Measurements from ENCODE around the gene CHST10. TPM values are rescaled to one million over a fixed set of nuclear protein-coding genes. Genes with fewer than 3 reads are reported as not detected.
"Not testable (repeated sequence)": the region's sequence is repeated elsewhere in the genome, so short reads cannot be mapped to it uniquely, and the experiment has no call there.

Gene CHST10
- total and polyA plus RNA-seq, 10 donors, result 4.0 to 9.7 (median 6.2) TPM

DNA sequence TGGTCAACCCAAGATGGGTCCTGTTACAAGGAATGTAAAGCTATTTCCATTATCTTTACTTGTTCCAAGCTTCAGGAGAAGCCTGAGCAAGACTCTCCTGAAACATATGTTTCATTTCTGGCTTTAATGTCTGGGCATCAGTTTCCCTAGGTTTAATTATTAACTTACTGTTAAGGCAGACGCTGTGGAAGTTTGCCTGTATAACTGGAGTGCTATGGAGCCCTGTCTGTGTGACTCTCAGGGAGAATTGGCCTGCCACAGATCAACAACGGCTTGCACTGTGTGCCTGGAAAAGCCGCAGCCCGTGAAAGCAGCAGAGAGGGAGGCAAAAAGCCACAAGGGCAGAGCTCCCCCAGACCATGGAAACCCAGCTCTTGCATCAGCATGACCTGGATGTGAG, 73.0 kb downstream of the CHST10 start:
- TF ChIP-seq POLR2A (IDR thresholded peaks at IDR 0.05) (no peak), POLR2AphosphoS5 (IDR thresholded peaks at IDR 0.05) (no peak)
- TF ChIP-seq, protein P1, sequence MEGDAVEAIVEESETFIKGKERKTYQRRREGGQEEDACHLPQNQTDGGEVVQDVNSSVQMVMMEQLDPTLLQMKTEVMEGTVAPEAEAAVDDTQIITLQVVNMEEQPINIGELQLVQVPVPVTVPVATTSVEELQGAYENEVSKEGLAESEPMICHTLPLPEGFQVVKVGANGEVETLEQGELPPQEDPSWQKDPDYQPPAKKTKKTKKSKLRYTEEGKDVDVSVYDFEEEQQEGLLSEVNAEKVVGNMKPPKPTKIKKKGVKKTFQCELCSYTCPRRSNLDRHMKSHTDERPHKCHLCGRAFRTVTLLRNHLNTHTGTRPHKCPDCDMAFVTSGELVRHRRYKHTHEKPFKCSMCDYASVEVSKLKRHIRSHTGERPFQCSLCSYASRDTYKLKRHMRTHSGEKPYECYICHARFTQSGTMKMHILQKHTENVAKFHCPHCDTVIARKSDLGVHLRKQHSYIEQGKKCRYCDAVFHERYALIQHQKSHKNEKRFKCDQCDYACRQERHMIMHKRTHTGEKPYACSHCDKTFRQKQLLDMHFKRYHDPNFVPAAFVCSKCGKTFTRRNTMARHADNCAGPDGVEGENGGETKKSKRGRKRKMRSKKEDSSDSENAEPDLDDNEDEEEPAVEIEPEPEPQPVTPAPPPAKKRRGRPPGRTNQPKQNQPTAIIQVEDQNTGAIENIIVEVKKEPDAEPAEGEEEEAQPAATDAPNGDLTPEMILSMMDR (IDR thresholded peaks at IDR 0.05 in 8 of 11, conservative IDR thresholded peaks at IDR 0.05 in 3 of 11), result no peak
- H3K4me3 ChIP-seq, result no peak overlapping the region
- no peak overlapping the region for H3K27ac ChIP-seq
- intact Hi-C loops (cut with DNase I; ENCODE audit: low total_unique reads), result no loop called here
- no peaks in the 10 kb centered on the region for H3K36me3 ChIP-seq
- H3K4me1 ChIP-seq, result no peaks in the 10 kb centered on the region
- peaks cover 0 to 34% (median 0%) of the 10 kb centered on the region in 8 donors for H3K9me3 ChIP-seq
- peaks cover 0 to 25% (median 0%) of the 10 kb centered on the region in 7 donors for H3K27me3 ChIP-seq (replicated peaks in 1 of 7)
- no peak for DNase-seq
- WGBS, 5 donors, result 77 to 91% (median 79%) methylated on average over 4 of the region's 4 CpGs

- H3K4me1 ChIP-seq; H3K36me3 ChIP-seq; intact Hi-C loops (cut with DNase I; ENCODE audit: low total_unique reads); H3K4me3 ChIP-seq; H3K27ac ChIP-seq; DNase-seq: not testable (repeated sequence)
- peaks cover 0 to 34% (median 0%) of the 10 kb centered on the region in 8 donors for H3K9me3 ChIP-seq
- H3K27me3 ChIP-seq (replicated peaks in 1 of 7), result peaks cover 0 to 25% (median 0%) of the 10 kb centered on the region in 7 donors
- 87 to 94% (median 92%) methylated on average over 2 of the region's 2 CpGs for WGBS, 5 donors
These were observed 75.0 kb downstream of the CHST10 start for GRCh38 chr2:100342466-100342865.

Small RNAs within 50 kb of the gene (small RNA-seq; reads per million reads assigned to genes)
- gene AC012493.2, result 0 reads per million in 4 donors
- gene AC012493.3, result 0 reads per million in 4 donors

Other genes with a start within 250 kb of the CHST10 start
- 1 to 10 TPM; 1.1 to 4.9 (median 2.3) TPM for gene LONRF2, start 95.2 kb downstream of the CHST10 start, total RNA-seq
- gene LONRF2, start 95.2 kb downstream of the CHST10 start, polyA plus RNA-seq, result under 1 TPM; 0.11 to 0.26 (median 0.17) TPM
- gene NMS, start 52.8 kb upstream of the CHST10 start, total RNA-seq, result not detected
- not detected for gene NMS, start 52.8 kb upstream of the CHST10 start, polyA plus RNA-seq
- 10 to 100 TPM in 6 of 7 donors, 1 to 10 TPM in 1; 9.4 to 17.1 (median 12.5) TPM for gene PDCL3, start 145.3 kb upstream of the CHST10 start, total RNA-seq
- gene PDCL3, start 145.3 kb upstream of the CHST10 start, polyA plus RNA-seq, result 10 to 100 TPM; 19.3 to 25.1 (median 22.7) TPM

All from spleen (tissue), 11 donors.